K562 (cell line): Measurements from ENCODE around the gene EPB42. TPM values are rescaled to one million over a fixed set of nuclear protein-coding genes. Genes with fewer than 3 reads are reported as not detected.

Experiments used
- ATAC-seq: fragments of 200-7000 bp; cut with Tn5 transposase; 3 replicates; pipeline ENCODE4 v1.9.1; 2020; ENCODE audit warnings: moderate library complexity
- BruUV-seq: library from RNA; stranded (reverse); fragments of 400-500 nt; replicated peaks from 2 replicates; lab custom pipeline; 2021; lab: Mats Ljungman, UMichigan
- CTCF ChIA-PET: fragments of 300-600 bp; formaldehyde crosslinking; extraction: SDS; loops from one replicate; lab custom pipeline; 2021; ENCODE audit warnings: low intra/inter-chr PET ratio; lab: Yijun Ruan, JAX
- POLR2A ChIA-PET: fragments of 300-600, 350-650 bp; sonication (Branson Sonifier 250); formaldehyde crosslinking; extraction: SDS; loops from one replicate; lab custom pipeline; 2021; ENCODE audit warnings: antibody characterized with exemption, inconsistent platforms; lab: Yijun Ruan, JAX
- DNase-seq, 4 experiments: peaks; one replicate each; pipeline versions ENCODE4 v3.0.0 to v3.0.0-alpha.2; 2011 to 2018; ENCODE audit warnings: low spot score in 3 of 4, mixed read lengths in 3 of 4; ENCODE audit errors: extremely low read depth in 1 of 4
- FAIRE-seq: peaks from 2 replicates; lab custom pipeline; 2011; peaks lifted over from hg19 to GRCh38; lab: Jason Lieb, UNC
- H2AFZ ChIP-seq: 2 replicates; pipeline ENCODE4 v1.6.0; 2011; ENCODE audit warnings: low read depth, low read length, control low read depth, inconsistent platforms
- H3K27ac ChIP-seq: fragments of 200-600 bp; 3 replicates; pipeline ENCODE4 v1.8.0; 2011; ENCODE audit warnings: low read depth, mild to moderate bottlenecking, control low read depth, inconsistent platforms, low read length, moderate library complexity, mixed read lengths; ENCODE audit errors: extremely low read depth
- H3K27me3 ChIP-seq, 2 experiments: fragments of 300-600 bp in 1 of 2; 2 replicates in 1 of 2; 3 replicates in 1 of 2; pipeline versions ENCODE4 v1.6.0 to v1.8.0; 2011; ENCODE audit warnings: inconsistent platforms in 2 of 2, low read length in 2 of 2, mild to moderate bottlenecking in 1 of 2, mixed read lengths in 1 of 2, moderate library complexity in 1 of 2; ENCODE audit not compliant: control insufficient read depth in 2 of 2, insufficient read depth in 2 of 2
- H3K36me3 ChIP-seq: fragments of 300-600 bp; 3 replicates; pipeline ENCODE4 v1.8.0; 2011; ENCODE audit warnings: mild to moderate bottlenecking, low read length, inconsistent platforms; ENCODE audit not compliant: control insufficient read depth, insufficient read depth
- H3K4me1 ChIP-seq, 2 experiments: fragments of 200-600 bp in 1 of 2; replicated peaks in 1 of 2; 2 replicates in 1 of 2; 3 replicates in 1 of 2; pipeline versions ENCODE4 v1.5.1 to v1.8.0; 2011; ENCODE audit warnings: inconsistent platforms in 2 of 2, low read length in 2 of 2, mild to moderate bottlenecking in 1 of 2, mixed read lengths in 1 of 2, moderate library complexity in 1 of 2; ENCODE audit not compliant: control insufficient read depth in 2 of 2, insufficient read depth in 2 of 2
- H3K4me2 ChIP-seq: 2 replicates; pipeline ENCODE4 v1.6.1; 2011; ENCODE audit warnings: low read length, control low read depth, inconsistent platforms, mixed read lengths; ENCODE audit not compliant: insufficient read depth
- H3K4me3 ChIP-seq: fragments of 200-600 bp; sonication (generic), shearing (Covaris generic); 2 replicates; pipeline ENCODE4 v1.5.1; 2016; ENCODE audit warnings: control low read depth, inconsistent platforms
- H3K79me2 ChIP-seq: fragments of 200-600 bp; 3 replicates; pipeline ENCODE4 v1.8.0; 2011; ENCODE audit warnings: low read length, inconsistent platforms; ENCODE audit not compliant: control insufficient read depth, insufficient read depth
- H3K9ac ChIP-seq, 2 experiments: 2 replicates each; pipeline versions ENCODE4 v1.6.0 to v1.6.1; 2011; ENCODE audit warnings: low read depth in 2 of 2, low read length in 2 of 2, control low read depth in 1 of 2, inconsistent platforms in 1 of 2, mild to moderate bottlenecking in 1 of 2, mixed read lengths in 1 of 2; ENCODE audit not compliant: insufficient read depth in 1 of 2
- H3K9me1 ChIP-seq: one replicate; pipeline ENCODE4 v1.6.0; 2011; ENCODE audit warnings: inconsistent platforms, mild to moderate bottlenecking, low read length, moderate library complexity; ENCODE audit not compliant: control insufficient read depth, insufficient read depth
- H3K9me3 ChIP-seq: replicated peaks from 2 replicates; pipeline ENCODE4 v1.5.1; 2011; ENCODE audit warnings: low read depth, low read length, inconsistent platforms; ENCODE audit not compliant: control insufficient read depth, insufficient read depth
- H4K20me1 ChIP-seq: replicated peaks from 2 replicates; pipeline ENCODE4 v1.6.1; 2011; ENCODE audit warnings: low read length, inconsistent platforms, mixed read lengths; ENCODE audit not compliant: control insufficient read depth, insufficient read depth
- ATF4 ChIP-seq: fragments of 450-650 bp; formaldehyde crosslinking; IDR thresholded peaks from 2 replicates; pipeline ENCODE4 v1.4.0; 2022; ENCODE audit warnings: mild to moderate bottlenecking, moderate library complexity
- BRCA1 ChIP-seq, 2 experiments: fragments of 450-650 bp in 1 of 2; sonication (generic) in 1 of 2; formaldehyde crosslinking in 1 of 2; IDR thresholded peaks; 2 replicates each; pipeline versions ENCODE4 v1.5.0 to v1.6.1; 2017 to 2020; ENCODE audit warnings: mild to moderate bottlenecking in 1 of 2, missing genetic modification reagents in 1 of 2
- FOSL1 ChIP-seq: fragments of 200-800 bp; sonication (Bioruptor generic); conservative IDR thresholded peaks from 2 replicates; pipeline ENCODE4 v1.6.1; 2016; ENCODE audit warnings: missing genetic modification characterization, missing compliant biosample characterization
- MBD2 ChIP-seq: sonication (generic); IDR thresholded peaks from 2 replicates; pipeline ENCODE4 v1.6.1; 2016; ENCODE audit warnings: low read depth, borderline replicate concordance
- NBN ChIP-seq: fragments of 450-650 bp; IDR thresholded peaks from 2 replicates; pipeline ENCODE4 v1.6.1; 2016; ENCODE audit warnings: low read depth, mild to moderate bottlenecking
- SIN3A ChIP-seq, 2 experiments: fragments of 150-350 bp in 1 of 2; IDR thresholded peaks; 2 replicates each; pipeline ENCODE4 v1.6.1; 2011 to 2016; ENCODE audit warnings: borderline replicate concordance in 2 of 2, low read depth in 2 of 2, low read length in 2 of 2, mild to moderate bottlenecking in 2 of 2, moderate library complexity in 2 of 2; ENCODE audit not compliant: control insufficient read depth in 1 of 2
- TEAD4 ChIP-seq, 2 experiments: sonication (generic) in 1 of 2; formaldehyde crosslinking in 1 of 2; IDR thresholded peaks; 2 replicates each; pipeline versions ENCODE4 v1.6.1 to v1.8.0; 2012 to 2022; ENCODE audit warnings: borderline replicate concordance in 1 of 2, inconsistent platforms in 1 of 2, low read length in 1 of 2, mild to moderate bottlenecking in 1 of 2, missing genetic modification reagents in 1 of 2
- ZNF134 ChIP-seq: fragments of 250-450 bp; sonication (Bioruptor Pico); conservative IDR thresholded peaks from 2 replicates; pipeline ENCODE4 v1.4.0; 2020
- ZNF830 ChIP-seq: fragments of 250-450 bp; sonication (Bioruptor Pico); IDR thresholded peaks from 2 replicates; pipeline ENCODE4 v1.5.0; 2021; ENCODE audit warnings: mild to moderate bottlenecking
- WGBS: fragments of 100-300 bp; shearing (Covaris generic); methylation state at CpG from one replicate; pipeline ENCODE4 v1.1.6; 2016; ENCODE audit warnings: low coverage, mixed read lengths; ENCODE audit not compliant: insufficient coverage; ENCODE audit errors: missing lambda C conversion rate; 5-methylcytosine and 5-hydroxymethylcytosine counted together
- in situ Hi-C: fragments of 300-500 bp; cut with MboI; formaldehyde crosslinking; loops from 4 replicates; pipeline ENCODE4 v1.15.0; 2018; ENCODE audit warnings: inconsistent platforms, mixed read lengths
- intact Hi-C: fragments of 100-400 bp; cut with micrococcal nuclease; formaldehyde crosslinking; loops from 2 replicates; pipeline ENCODE4 v1.14.2; 2022
- polyA plus RNA-seq, 8 experiments: library from polyadenylated mRNA; depleted of rRNA in 4 of 8; stranded (reverse) in 5 of 8; unstranded in 3 of 8; fragments of >200 nt; fragmentation: Nextera tagmentation in 2 of 8; fragmentation: Illumina TruSeq in 1 of 8; extraction: Ambion mirVana in 2 of 8; extraction: Trizol in 1 of 8; gene quantifications; 2 replicates each; pipeline versions ENCODE4 v1.2.1 to v1.2.3, GENCODE V29; 2011 to 2014; ENCODE audit warnings: inconsistent platforms in 1 of 8, missing spikeins in 1 of 8
- total RNA-seq, 7 experiments: library from RNA; depleted of rRNA in 6 of 7; stranded (reverse); fragments of >200 nt in 6 of 7; fragmentation: Illumina TruSeq in 2 of 7; extraction: Trizol in 2 of 7; gene quantifications; 2 replicates each; pipeline versions ENCODE4 v1.2.1 to v1.2.3, GENCODE V29; 2011 to 2021; ENCODE audit warnings: low replicate concordance in 1 of 7
- TF ChIP-seq, protein P1 (sequence below): fragments of 150-350 bp; conservative IDR thresholded peaks from 2 replicates; pipeline ENCODE4 v1.6.1; 2014; ENCODE audit warnings: low read length
- TF ChIP-seq, protein P2 (sequence below): fragments of 250-450 bp; sonication (Bioruptor Pico); IDR thresholded peaks from 2 replicates; pipeline ENCODE4 v1.5.0; 2020; ENCODE audit warnings: mild to moderate bottlenecking
- TF ChIP-seq, protein P3 (sequence below): fragments of 250-450 bp; sonication (Bioruptor Pico); IDR thresholded peaks from 2 replicates; pipeline ENCODE4 v1.8.0; 2022; ENCODE audit warnings: moderate library complexity, mild to moderate bottlenecking, inconsistent platforms

EPB42 gene
- total and polyA plus RNA-seq, 9 of the 15 experiments (the other 6 are each of a cell fraction or from before 2014, with no cell fraction given), result 0.38 to 2.3 (median 1.4) TPM

DNA sequence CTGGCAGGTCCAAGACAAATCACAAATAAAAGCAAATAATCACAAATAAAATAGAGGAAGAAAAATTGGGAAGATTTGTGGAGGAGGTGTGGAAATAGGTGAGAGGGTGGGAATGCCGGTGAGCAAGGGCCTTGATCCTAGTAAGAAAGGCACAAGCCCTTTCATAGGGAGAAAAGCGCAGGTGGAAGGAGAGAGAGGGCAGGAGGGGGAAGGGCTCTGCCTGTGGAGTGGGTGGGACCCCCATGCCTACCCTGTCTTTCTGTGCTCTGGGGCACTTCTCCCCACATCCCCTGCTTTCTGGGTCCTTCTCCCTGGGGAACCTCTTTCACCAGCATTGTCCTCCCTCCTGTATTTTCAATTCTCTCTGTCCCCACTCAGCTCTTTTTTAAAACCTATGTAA, 46.6 kb upstream of the EPB42 start:
- WGBS, result 50% methylated on average over 2 of the region's 2 CpGs
- in situ Hi-C loops, result no loop called here
- Histone ChIP-seq H3K4me1 (peaks cover 0 to 7% of the 10 kb centered on the region in 2 experiments; a peak in 1 of 5 replicates), H3K79me2 (no peaks in the 10 kb centered on the region), H3K27ac (no peak overlapping the region), H3K4me3 (no peak overlapping the region), H3K9me1 (no peaks in the 10 kb centered on the region), H3K4me2 (no peak overlapping the region), H4K20me1 (no peaks in the 10 kb centered on the region), H2AFZ (no peak overlapping the region), H3K36me3 (no peaks in the 10 kb centered on the region), H3K9me3 (no peaks in the 10 kb centered on the region), H3K27me3 (peaks cover 9 to 32% of the 10 kb centered on the region in 2 experiments; a peak in 4 of 5 replicates), H3K9ac (no peak overlapping the region)
- BruUV-seq, result no TSS peak
- FAIRE-seq, result no peak
- intact Hi-C loops, result no loop called here
- ATAC-seq, result no peak
- CTCF ChIA-PET, result interaction anchor here (2.2 kb wide), 1 partner anchor 42 kb away, joined by 10 read pairs; no protein-coding TSS in a partner anchor
- no peak for DNase-seq
- TF ChIP-seq ATF4 (CRISPR knock-in tag), result no peak
- TF ChIP-seq, protein P1, sequence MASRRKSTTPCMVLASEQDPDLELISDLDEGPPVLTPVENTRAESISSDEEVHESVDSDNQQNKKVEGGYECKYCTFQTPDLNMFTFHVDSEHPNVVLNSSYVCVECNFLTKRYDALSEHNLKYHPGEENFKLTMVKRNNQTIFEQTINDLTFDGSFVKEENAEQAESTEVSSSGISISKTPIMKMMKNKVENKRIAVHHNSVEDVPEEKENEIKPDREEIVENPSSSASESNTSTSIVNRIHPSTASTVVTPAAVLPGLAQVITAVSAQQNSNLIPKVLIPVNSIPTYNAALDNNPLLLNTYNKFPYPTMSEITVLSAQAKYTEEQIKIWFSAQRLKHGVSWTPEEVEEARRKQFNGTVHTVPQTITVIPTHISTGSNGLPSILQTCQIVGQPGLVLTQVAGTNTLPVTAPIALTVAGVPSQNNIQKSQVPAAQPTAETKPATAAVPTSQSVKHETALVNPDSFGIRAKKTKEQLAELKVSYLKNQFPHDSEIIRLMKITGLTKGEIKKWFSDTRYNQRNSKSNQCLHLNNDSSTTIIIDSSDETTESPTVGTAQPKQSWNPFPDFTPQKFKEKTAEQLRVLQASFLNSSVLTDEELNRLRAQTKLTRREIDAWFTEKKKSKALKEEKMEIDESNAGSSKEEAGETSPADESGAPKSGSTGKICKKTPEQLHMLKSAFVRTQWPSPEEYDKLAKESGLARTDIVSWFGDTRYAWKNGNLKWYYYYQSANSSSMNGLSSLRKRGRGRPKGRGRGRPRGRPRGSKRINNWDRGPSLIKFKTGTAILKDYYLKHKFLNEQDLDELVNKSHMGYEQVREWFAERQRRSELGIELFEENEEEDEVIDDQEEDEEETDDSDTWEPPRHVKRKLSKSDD, result no peak
- no peak for TF ChIP-seq ZNF134 (CRISPR knock-in tag)
- no peak for TF ChIP-seq NBN
- TF ChIP-seq FOSL1 (tag), result no peak
- no peak for TF ChIP-seq TEAD4 (IDR thresholded peaks at IDR 0.05; ENCODE audit: low read length)
- no peak for TF ChIP-seq TEAD4 (CRISPR knock-in tag; IDR thresholded peaks at IDR 0.05; ENCODE audit: borderline replicate concordance)
- TF ChIP-seq SIN3A (IDR thresholded peaks at IDR 0.05; ENCODE audit: borderline replicate concordance in 2 of 2, control insufficient read depth in 1 of 2, low read depth in 2 of 2, low read length in 2 of 2), result no peak
- no peak for TF ChIP-seq ZNF830 (CRISPR knock-in tag)
- TF ChIP-seq, protein P2, sequence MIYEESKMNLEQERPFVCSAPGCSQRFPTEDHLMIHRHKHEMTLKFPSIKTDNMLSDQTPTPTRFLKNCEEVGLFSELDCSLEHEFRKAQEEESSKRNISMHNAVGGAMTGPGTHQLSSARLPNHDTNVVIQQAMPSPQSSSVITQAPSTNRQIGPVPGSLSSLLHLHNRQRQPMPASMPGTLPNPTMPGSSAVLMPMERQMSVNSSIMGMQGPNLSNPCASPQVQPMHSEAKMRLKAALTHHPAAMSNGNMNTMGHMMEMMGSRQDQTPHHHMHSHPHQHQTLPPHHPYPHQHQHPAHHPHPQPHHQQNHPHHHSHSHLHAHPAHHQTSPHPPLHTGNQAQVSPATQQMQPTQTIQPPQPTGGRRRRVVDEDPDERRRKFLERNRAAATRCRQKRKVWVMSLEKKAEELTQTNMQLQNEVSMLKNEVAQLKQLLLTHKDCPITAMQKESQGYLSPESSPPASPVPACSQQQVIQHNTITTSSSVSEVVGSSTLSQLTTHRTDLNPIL (CRISPR knock-in tag), result no peak
- TF ChIP-seq, protein P3, sequence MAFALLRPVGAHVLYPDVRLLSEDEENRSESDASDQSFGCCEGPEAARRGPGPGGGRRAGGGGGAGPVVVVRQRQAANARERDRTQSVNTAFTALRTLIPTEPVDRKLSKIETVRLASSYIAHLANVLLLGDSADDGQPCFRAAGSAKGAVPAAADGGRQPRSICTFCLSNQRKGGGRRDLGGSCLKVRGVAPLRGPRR (CRISPR knock-in tag), result no peak
- TF ChIP-seq BRCA1 (IDR thresholded peaks at IDR 0.05), result no peak
- no peak for TF ChIP-seq BRCA1 (CRISPR knock-in tag; IDR thresholded peaks at IDR 0.05)
- no peak for TF ChIP-seq MBD2
- POLR2A ChIA-PET, result interaction anchor here (0.6 to 1.5 kb wide), 4 partner anchors 19 to 84 kb away, joined by 3 to 5 read pairs (median 4); no protein-coding TSS in a partner anchor
